ENCODE measurements around the gene CCDC197.

The CCDC197 gene

GRCh38 chr14:94052662-94053061, 55.6 kb downstream of the CCDC197 start:
- no peak overlapping the region for H3K4me3 ChIP-seq (ENCODE audit: low read depth, low read length)
- TF ChIP-seq CTCF (IDR thresholded peaks at IDR 0.05; ENCODE audit: low read depth, low read length), result no peak
- DNase-seq (ENCODE audit: low read depth, low spot score), result no peak
- in situ Hi-C loops (cut with HindIII; ENCODE audit: low sequenced_read_pairs), result no loop called here

- no peak overlapping the region for H3K4me3 ChIP-seq (ENCODE audit: low read depth, low read length)
- no peak for DNase-seq (ENCODE audit: low read depth, low spot score)
- no peak for TF ChIP-seq CTCF (IDR thresholded peaks at IDR 0.05; ENCODE audit: low read depth, low read length)
- in situ Hi-C loops (cut with HindIII; ENCODE audit: low sequenced_read_pairs), result no loop called here
Observed at GRCh38 chr14:94054401-94054800, 57.3 kb downstream of the CCDC197 start.

GRCh38 chr14:94054936-94055335, 57.8 kb downstream of the CCDC197 start:
- in situ Hi-C loops (cut with HindIII; ENCODE audit: low sequenced_read_pairs), result no loop called here
- no peak for DNase-seq (ENCODE audit: low read depth, low spot score)
- no peak for TF ChIP-seq CTCF (IDR thresholded peaks at IDR 0.05; ENCODE audit: low read depth, low read length)
- H3K4me3 ChIP-seq (ENCODE audit: low read depth, low read length), result no peak overlapping the region

- TF ChIP-seq CTCF (IDR thresholded peaks at IDR 0.05; ENCODE audit: low read depth, low read length), result no peak
- H3K4me3 ChIP-seq (ENCODE audit: low read depth, low read length), result no peak overlapping the region
- in situ Hi-C loops (cut with HindIII; ENCODE audit: low sequenced_read_pairs), result no loop called here
- DNase-seq (ENCODE audit: low read depth, low spot score), result no peak
Observed at GRCh38 chr14:94056579-94057308, 59.6 kb downstream of the CCDC197 start.

GRCh38 chr14:94058128-94058673, 61.1 kb downstream of the CCDC197 start:
- DNase-seq (ENCODE audit: low read depth, low spot score), result no peak
- H3K4me3 ChIP-seq (ENCODE audit: low read depth, low read length), result no peak overlapping the region
- TF ChIP-seq CTCF (IDR thresholded peaks at IDR 0.05; ENCODE audit: low read depth, low read length), result no peak
- in situ Hi-C loops (cut with HindIII; ENCODE audit: low sequenced_read_pairs), result no loop called here
